Effector memory CD4-positive, alpha-beta T cell (primary cell): ENCODE data around the gene NPM3.

Source experiments
- DNase-seq, 3 donors: peaks; one replicate each; pipeline ENCODE4 v3.0.0-alpha.2; 2020
- H3K27ac ChIP-seq: 2 replicates; pipeline ENCODE4 v1.7.0; 2013; ENCODE audit warnings: mild to moderate bottlenecking, low read length, moderate library complexity; ENCODE audit not compliant: insufficient read depth, poor library complexity, severe bottlenecking
- H3K27me3 ChIP-seq: replicated peaks from 2 replicates; pipeline ENCODE4 v1.7.0; 2013; ENCODE audit warnings: mild to moderate bottlenecking, low read length; ENCODE audit not compliant: insufficient read depth, control insufficient read depth, poor library complexity, severe bottlenecking
- H3K36me3 ChIP-seq: 2 replicates; pipeline ENCODE4 v1.7.0; 2013; ENCODE audit warnings: mild to moderate bottlenecking, low read length, moderate library complexity; ENCODE audit not compliant: control insufficient read depth, insufficient read depth
- H3K4me1 ChIP-seq: 2 replicates; pipeline ENCODE4 v1.7.0; 2013; ENCODE audit warnings: low read length, mild to moderate bottlenecking; ENCODE audit not compliant: control insufficient read depth, insufficient read depth, poor library complexity, severe bottlenecking
- H3K4me3 ChIP-seq: 2 replicates; pipeline ENCODE4 v1.7.0; 2013; ENCODE audit warnings: low read length, low read depth, mild to moderate bottlenecking; ENCODE audit not compliant: insufficient read depth, poor library complexity, severe bottlenecking
- H3K9me3 ChIP-seq: 2 replicates; pipeline ENCODE4 v1.7.0; 2013; ENCODE audit warnings: mild to moderate bottlenecking, low read length, moderate library complexity; ENCODE audit not compliant: control insufficient read depth

NPM3 gene

DNA sequence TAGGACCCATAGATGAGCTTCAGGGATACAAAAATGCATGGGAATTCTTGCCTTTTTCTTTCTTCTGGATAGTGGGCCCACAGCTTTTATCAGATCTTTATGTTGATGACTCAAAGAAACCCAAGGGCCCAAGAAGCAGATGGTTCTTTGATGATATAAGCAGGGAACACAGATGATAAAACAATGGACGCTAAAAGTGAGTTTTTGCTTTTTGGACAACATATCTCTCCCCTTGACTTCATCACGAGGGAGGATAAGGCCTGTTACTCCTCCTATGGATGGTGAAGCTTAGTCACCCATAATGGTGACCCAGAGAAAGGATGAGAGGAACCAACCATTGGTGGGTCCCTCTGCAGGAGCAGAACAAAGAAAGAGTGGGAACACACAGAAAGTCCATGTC, 41.5 kb upstream of the NPM3 start:
- H3K27me3 ChIP-seq: no peaks in the 10 kb centered on the region
- DNase-seq: no peak
- H3K9me3 ChIP-seq: no peaks in the 10 kb centered on the region
- no peak overlapping the region for H3K4me3 ChIP-seq
- no peak overlapping the region for H3K27ac ChIP-seq
- H3K36me3 ChIP-seq: no peaks in the 10 kb centered on the region
- peaks cover 8% of the 10 kb centered on the region for H3K4me1 ChIP-seq

DNA sequence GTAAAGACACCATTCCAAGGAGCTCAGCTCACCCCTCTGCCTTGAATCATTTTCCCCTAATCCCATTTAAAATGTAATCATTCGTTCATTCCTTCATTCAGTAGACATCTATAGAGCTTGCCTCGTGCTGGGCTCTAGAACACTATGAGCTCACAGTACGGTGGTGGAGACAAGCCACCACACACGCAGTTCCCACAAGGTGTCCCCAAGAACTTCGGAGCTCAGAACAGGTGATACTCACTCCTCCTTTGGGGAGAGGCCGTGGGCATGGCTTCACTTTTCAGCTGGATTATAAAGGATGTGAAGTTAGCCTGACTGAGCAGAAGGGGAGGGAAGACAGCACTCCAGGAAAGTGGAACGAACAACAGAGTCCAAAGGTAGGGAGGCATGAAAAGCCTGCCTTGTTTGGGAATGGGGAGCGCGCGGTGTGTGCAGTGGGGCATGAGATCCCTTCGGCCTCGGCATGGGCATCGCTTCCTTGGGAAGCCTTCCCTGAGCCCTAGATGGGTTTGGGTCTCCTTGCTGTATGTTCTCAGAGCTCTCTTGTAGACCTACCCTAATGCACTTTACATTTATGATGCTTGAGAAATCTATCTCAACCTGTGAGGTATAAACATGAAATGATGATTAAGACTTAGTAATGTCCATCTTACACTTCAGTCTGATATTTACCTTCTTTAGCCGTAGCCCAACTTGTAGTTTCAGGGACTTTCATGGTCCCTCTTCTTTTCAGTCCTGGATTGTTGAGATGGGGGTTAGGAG, 35.8 kb upstream of the NPM3 start:
- Histone ChIP-seq H3K4me1 (peaks cover 27% of the 10 kb centered on the region), H3K4me3 (peak overlapping the region; percentile 34), H3K27me3 (no peaks in the 10 kb centered on the region), H3K9me3 (no peaks in the 10 kb centered on the region), H3K27ac (peak overlapping the region; percentile 88), H3K36me3 (peaks cover 9% of the 10 kb centered on the region)
- DNase-seq: peak in 2 of 3 donors; percentile 12 to 34

DNA sequence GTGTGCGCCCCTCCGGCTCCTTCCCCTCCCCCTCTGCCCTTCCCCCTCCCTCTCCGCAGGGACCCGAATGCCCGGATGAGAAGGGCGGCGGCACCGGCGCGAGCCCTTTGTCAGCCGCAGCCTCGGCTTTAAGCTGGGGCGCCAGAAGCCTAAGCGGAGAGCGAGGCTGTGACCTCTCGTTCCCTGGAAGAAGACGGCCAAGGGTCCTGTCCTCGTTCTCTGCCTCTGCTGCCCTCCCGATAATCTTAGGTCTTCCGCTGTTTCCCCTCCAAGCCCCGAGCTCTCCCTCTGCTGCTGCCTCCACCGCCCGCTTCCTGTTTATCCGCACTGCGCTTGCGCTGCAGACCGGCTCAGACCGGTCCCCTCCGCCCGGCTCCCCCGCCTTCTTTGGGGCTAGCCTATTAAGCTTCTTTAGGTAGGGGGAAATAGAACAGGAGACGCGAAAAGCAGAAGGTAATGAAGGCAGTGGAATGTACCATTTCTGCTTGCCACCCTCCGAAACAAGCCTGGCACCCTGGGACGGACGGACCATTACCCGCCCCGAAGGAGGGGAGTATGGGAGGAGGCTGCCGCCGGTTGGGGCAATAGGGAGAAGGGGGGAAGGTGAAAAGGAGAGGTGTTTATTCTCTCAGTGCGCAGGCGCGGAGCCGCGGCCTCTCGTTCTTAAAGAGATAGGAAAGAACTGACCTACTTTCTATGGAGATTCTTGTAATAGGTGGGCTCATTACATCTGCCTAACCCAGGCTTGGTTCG, 35.0 kb upstream of the NPM3 start, which contains the start of gene OGA:
Gene OGA, minus strand, starts transcription at position 326 of the 753 bp plus-strand sequence. CDS start 422 bp downstream, outside the sequence.
- Histone ChIP-seq H3K4me3 (peak within 1 kb of the TSS; percentile 98), H3K27me3 (no peaks in the 10 kb centered on the region), H3K36me3 (peaks cover 12% of the 10 kb centered on the region), H3K4me1 (peaks cover 30% of the 10 kb centered on the region), H3K27ac (peak within 1 kb of the TSS; percentile 88), H3K9me3 (no peaks in the 10 kb centered on the region)
- DNase-seq: peak; percentile 97 to 99 (median 99)

GRCh38 chr10:101817337-101818118, 34.3 kb upstream of the NPM3 start:
- Histone ChIP-seq H3K36me3 (peaks cover 19% of the 10 kb centered on the region), H3K27me3 (no peaks in the 10 kb centered on the region), H3K27ac (peak overlapping the region; percentile 88), H3K4me3 (peak overlapping the region; percentile 98), H3K4me1 (peaks cover 30% of the 10 kb centered on the region), H3K9me3 (no peaks in the 10 kb centered on the region)
- DNase-seq: peak; percentile 11 to 29 (median 20)

GRCh38 chr10:101816913-101817336, 33.7 kb upstream of the NPM3 start:
- DNase-seq: no peak
- H3K4me1 ChIP-seq: peaks cover 30% of the 10 kb centered on the region
- peak overlapping the region; percentile 88 for H3K27ac ChIP-seq
- no peaks in the 10 kb centered on the region for H3K9me3 ChIP-seq
- peak overlapping the region; percentile 98 for H3K4me3 ChIP-seq
- peaks cover 25% of the 10 kb centered on the region for H3K36me3 ChIP-seq
- H3K27me3 ChIP-seq: no peaks in the 10 kb centered on the region

DNA sequence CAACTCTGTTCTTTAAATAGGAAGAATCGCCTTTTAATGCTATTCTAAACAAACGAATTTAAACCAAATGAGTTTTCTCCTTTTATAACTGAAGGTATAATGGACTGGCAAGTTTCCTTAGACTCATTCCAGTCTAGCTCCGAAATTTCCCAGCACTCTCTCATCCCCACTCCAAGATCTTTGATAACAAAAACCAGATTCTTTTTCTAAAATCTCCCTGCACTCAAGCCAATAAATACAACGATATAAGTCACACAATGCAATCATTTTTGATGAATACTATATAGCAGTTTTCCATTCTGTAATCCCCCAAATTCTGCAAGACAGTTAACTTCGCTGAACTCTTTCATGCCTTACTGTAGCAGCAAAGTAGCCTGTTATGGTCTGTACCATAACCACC, 33.1 kb upstream of the NPM3 start:
- peaks cover 31% of the 10 kb centered on the region for H3K36me3 ChIP-seq
- H3K27ac ChIP-seq: peak overlapping the region; percentile 88
- peaks cover 30% of the 10 kb centered on the region for H3K4me1 ChIP-seq
- no peaks in the 10 kb centered on the region for H3K9me3 ChIP-seq
- H3K27me3 ChIP-seq: no peaks in the 10 kb centered on the region
- DNase-seq: no peak
- H3K4me3 ChIP-seq: peak overlapping the region; percentile 98

DNA sequence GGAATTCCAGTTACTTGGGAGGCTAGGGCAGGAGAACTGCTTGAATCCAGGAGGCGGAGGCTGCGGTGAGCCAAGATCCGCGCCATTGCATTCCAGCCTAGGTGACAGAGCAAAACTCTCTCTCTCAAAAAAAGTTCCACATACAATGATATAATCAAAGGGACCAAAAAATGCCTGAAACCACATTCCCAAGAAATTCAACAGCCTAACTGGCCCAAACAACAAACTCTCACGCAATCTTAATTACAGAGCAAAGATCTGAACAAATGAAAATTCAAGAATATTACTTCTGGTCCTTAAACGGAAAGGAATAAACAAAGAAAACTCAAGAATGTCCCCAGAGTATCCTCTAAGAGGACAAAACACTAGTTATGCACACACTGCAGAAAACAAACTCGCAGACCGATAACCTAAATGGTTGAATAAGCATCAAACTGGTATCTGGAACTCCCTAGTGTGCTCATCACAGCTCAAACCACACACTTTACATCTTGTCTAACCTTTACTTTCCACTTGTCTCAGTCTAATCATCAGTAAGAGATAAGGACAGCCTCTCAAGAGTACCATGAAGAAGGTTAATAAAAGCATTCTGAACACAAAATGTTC, 31.3 kb upstream of the NPM3 start:
- H3K4me3 ChIP-seq: peak overlapping the region; percentile 98
- H3K27ac ChIP-seq: peak overlapping the region; percentile 11
- peaks cover 47% of the 10 kb centered on the region for H3K36me3 ChIP-seq
- no peaks in the 10 kb centered on the region for H3K27me3 ChIP-seq
- no peak for DNase-seq
- peaks cover 25% of the 10 kb centered on the region for H3K4me1 ChIP-seq
- H3K9me3 ChIP-seq: no peaks in the 10 kb centered on the region

- Histone ChIP-seq H3K36me3 (peaks cover 62% of the 10 kb centered on the region), H3K4me1 (peaks cover 18% of the 10 kb centered on the region), H3K27me3 (no peaks in the 10 kb centered on the region), H3K4me3 (no peak overlapping the region), H3K27ac (no peak overlapping the region), H3K9me3 (no peaks in the 10 kb centered on the region)
- no peak for DNase-seq
These were observed 29.4 kb upstream of the NPM3 start for GRCh38 chr10:101812606-101813005.

DNA sequence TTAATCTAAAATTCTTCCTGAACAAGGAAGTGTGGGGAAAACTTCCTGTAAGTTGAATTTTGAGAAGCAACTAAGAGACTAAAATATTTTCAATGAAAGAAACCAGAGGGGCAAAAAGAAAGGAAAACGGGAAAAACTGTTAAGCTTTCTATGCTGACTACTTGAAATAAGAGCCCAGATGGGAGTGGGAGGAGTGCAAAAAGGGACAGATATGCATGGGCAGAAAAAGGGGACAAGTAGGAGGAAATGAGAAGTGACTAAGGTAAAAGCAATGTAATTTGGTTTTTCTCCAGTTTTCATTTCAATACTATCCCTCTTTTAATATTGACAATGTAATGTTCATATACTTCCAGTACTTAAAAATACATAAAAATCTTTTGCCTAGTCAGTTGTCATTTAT, 23.9 kb upstream of the NPM3 start:
- H3K36me3 ChIP-seq: peaks cover 90% of the 10 kb centered on the region
- no peaks in the 10 kb centered on the region for H3K9me3 ChIP-seq
- no peak overlapping the region for H3K27ac ChIP-seq
- no peaks in the 10 kb centered on the region for H3K27me3 ChIP-seq
- H3K4me3 ChIP-seq: no peak overlapping the region
- peaks cover 2% of the 10 kb centered on the region for H3K4me1 ChIP-seq
- no peak for DNase-seq
